Heart left ventricle (tissue), 16 donors: ENCODE results near the gene VWDE. TPM values are rescaled to one million over a fixed set of nuclear protein-coding genes. Genes with fewer than 3 reads are reported as not detected.
"Not testable (repeated sequence)": the region's sequence is repeated elsewhere in the genome, so short reads cannot be mapped to it uniquely, and the experiment has no call there.

Source experiments
- ATAC-seq, 4 donors: fragments of 200-7000 bp; cut with Tn5 transposase; one replicate each; pipeline ENCODE4 v1.9.1; 2020 to 2022; ENCODE audit warnings: moderate library complexity in 4 of 4, mild to moderate bottlenecking in 3 of 4, moderate number of reproducible peaks in 1 of 4
- DNase-seq, 5 donors: peaks; one replicate each; pipeline ENCODE4 v3.0.0-alpha.2; 2020
- H3K27ac ChIP-seq, 12 donors: fragments of 200-600 bp; sonication (generic) in 4 of 12; one replicate each; pipeline versions ENCODE4 v1.5.0 to v1.8.0; 2016 to 2022; ENCODE audit warnings: mild to moderate bottlenecking in 2 of 12
- H3K27me3 ChIP-seq, 9 donors: fragments of 200-600 bp; sonication (generic) in 2 of 9; one replicate each; pipeline versions ENCODE4 v1.5.1 to v1.8.0; 2016 to 2022; ENCODE audit warnings: mild to moderate bottlenecking in 3 of 9
- H3K36me3 ChIP-seq, 9 donors: fragments of 200-600 bp; sonication (generic) in 2 of 9; one replicate each; pipeline versions ENCODE4 v1.5.0 to v1.8.0; 2018 to 2022; ENCODE audit warnings: mild to moderate bottlenecking in 2 of 9
- H3K4me1 ChIP-seq, 12 donors: fragments of 200-600 bp; sonication (generic) in 4 of 12; one replicate each; pipeline versions ENCODE4 v1.5.0 to v1.8.0; 2016 to 2022; ENCODE audit warnings: mild to moderate bottlenecking in 3 of 12
- H3K4me3 ChIP-seq, 12 donors: fragments of 200-600 bp; sonication (generic) in 4 of 12; one replicate each; pipeline versions ENCODE4 v1.5.0 to v1.8.0; 2017 to 2022; ENCODE audit warnings: mild to moderate bottlenecking in 9 of 12, moderate library complexity in 4 of 12
- H3K9me3 ChIP-seq, 12 donors: fragments of 200-600 bp; sonication (generic) in 4 of 12; one replicate each; pipeline versions ENCODE4 v1.5.0 to v1.8.0; 2016 to 2022; ENCODE audit warnings: mild to moderate bottlenecking in 1 of 12
- POLR2A ChIP-seq, 2 donors: fragments of 450-650 bp; IDR thresholded peaks; one replicate each; pipeline ENCODE4 v1.6.1; 2017; ENCODE audit warnings: antibody characterized with exemption in 2 of 2, mild to moderate bottlenecking in 2 of 2, moderate library complexity in 2 of 2
- WGBS, 4 donors: extraction: QIAGEN DNeasy Blood & Tissue Kit in 2 of 4; methylation state at CpG; one replicate each; pipeline versions ENCODE4 v1.1.5 to v1.1.7; 2013 to 2018; 5-methylcytosine and 5-hydroxymethylcytosine counted together
- intact Hi-C, 10 donors: fragments of 100-400 bp; cut with DNase I; formaldehyde crosslinking; loops; one replicate each; pipeline versions ENCODE4 v1.11.1 to v1.14.2; 2022
- polyA plus RNA-seq, 2 donors: library from polyadenylated mRNA; stranded (reverse); fragments of 200-250 nt; gene quantifications; one replicate each; pipeline ENCODE4 v1.2.3, GENCODE V29; 2013
- total RNA-seq, 9 donors: library from RNA; depleted of rRNA in 2 of 9; stranded (reverse); fragments of >200 nt in 2 of 9; fragmentation: NEBNext Ultra II Directional in 3 of 9; extraction: Animal tissue kit (Norgen Biotek cat#: 25700) in 3 of 9; gene quantifications; one replicate each; pipeline versions ENCODE4 v1.1.0 to v1.2.4, GENCODE V29; 2016 to 2023
- TF ChIP-seq, protein P1 (sequence below), 12 donors: fragments of 200-600 bp; sonication (generic) in 4 of 12; IDR thresholded peaks; one replicate each; pipeline versions ENCODE4 v1.5.0 to v1.8.0; 2018 to 2022; ENCODE audit warnings: antibody characterized with exemption in 12 of 12, mild to moderate bottlenecking in 5 of 12
- donor health status: ischemic (EF 13 %, LVEDD 7.1; RV severe dilation, severe dysfunction).
- donor health status: healthy with polysubstance abuse.
- donor health status: DM: no; HTN: yes; CAD: no.
- donor health status: DM: no; HTN: no; CAD: no.
- donor health status: ischemic (EF 25% LVEDD 6.9; RV normal size, moderate dysfunction).
- donor health status: ischemic (EF 25% LVEDD 5.7; RV mildly dilated, moderate dysfunction).
- donor health status: healthy.
- donor health status: DM: yes; HTN: yes; CAD: no.
- donor health status: ischemic (EF 35%, LVEDD 5.7; RV mildly dilated, moderate dysfunction).
- donor health status: nonischemic (EF 11% LVEDD 7.7; RV severe dilation, severe dysfunction).
- donor health status: DM: yes; HTN: yes; CAD: no.
- donor health status: PGD.
- donor health status: ischemic (EF 29% LVEDD 5.4; RV normal size, mild dysfunction).
- donor health status: nonischemic (EF 23%, LVEDD 6.1; RV moderate dilation, normal function).

The VWDE gene
- total and polyA plus RNA-seq, 11 donors: 0.07 to 0.58 (median 0.27) TPM; not detected in 8

- no peak for TF ChIP-seq POLR2A (IDR thresholded peaks at IDR 0.05)
- TF ChIP-seq, protein P1, sequence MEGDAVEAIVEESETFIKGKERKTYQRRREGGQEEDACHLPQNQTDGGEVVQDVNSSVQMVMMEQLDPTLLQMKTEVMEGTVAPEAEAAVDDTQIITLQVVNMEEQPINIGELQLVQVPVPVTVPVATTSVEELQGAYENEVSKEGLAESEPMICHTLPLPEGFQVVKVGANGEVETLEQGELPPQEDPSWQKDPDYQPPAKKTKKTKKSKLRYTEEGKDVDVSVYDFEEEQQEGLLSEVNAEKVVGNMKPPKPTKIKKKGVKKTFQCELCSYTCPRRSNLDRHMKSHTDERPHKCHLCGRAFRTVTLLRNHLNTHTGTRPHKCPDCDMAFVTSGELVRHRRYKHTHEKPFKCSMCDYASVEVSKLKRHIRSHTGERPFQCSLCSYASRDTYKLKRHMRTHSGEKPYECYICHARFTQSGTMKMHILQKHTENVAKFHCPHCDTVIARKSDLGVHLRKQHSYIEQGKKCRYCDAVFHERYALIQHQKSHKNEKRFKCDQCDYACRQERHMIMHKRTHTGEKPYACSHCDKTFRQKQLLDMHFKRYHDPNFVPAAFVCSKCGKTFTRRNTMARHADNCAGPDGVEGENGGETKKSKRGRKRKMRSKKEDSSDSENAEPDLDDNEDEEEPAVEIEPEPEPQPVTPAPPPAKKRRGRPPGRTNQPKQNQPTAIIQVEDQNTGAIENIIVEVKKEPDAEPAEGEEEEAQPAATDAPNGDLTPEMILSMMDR (IDR thresholded peaks at IDR 0.05): no peak
- Histone ChIP-seq H3K9me3 (peaks cover 0 to 11% (median 0%) of the 10 kb centered on the region in 12 donors), H3K27ac (no peak overlapping the region), H3K4me1 (peaks cover 0 to 15% (median 5%) of the 10 kb centered on the region in 12 donors), H3K4me3 (no peak overlapping the region), H3K36me3 (no peaks in the 10 kb centered on the region), H3K27me3 (peaks cover 0 to 58% (median 11%) of the 10 kb centered on the region in 9 donors)
- ATAC-seq (no peak), DNase-seq (no peak)
- WGBS, 4 donors: 67 to 79% (median 69%) methylated on average over 9 of the region's 9 CpGs
- intact Hi-C loops: no loop called here
These were observed 1.9 kb downstream of the VWDE start for GRCh38 chr7:12401538-12402364.

DNA sequence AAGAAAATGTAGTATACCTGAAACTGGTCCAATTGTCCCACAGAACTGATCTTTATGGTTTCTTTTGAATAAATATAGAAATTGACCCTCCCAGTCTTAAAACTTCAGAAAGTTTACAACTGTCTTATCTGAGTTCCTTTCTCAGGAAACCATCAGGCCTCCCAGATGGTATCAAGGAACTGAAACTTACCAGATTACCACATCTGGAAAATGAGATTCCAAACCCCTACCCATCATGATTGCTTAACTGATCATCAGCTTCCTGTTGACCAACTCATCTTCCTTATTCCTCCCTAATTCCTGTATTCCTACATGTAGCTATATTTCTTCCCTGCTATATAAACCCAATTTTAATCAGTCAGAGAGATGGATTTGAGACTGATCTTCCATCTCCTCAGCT, 5.5 kb downstream of the VWDE start:
- H3K4me1 ChIP-seq: peaks cover 0 to 5% (median under 1%) of the 10 kb centered on the region in 12 donors
- H3K4me3 ChIP-seq: no peak overlapping the region
- H3K36me3 ChIP-seq: no peaks in the 10 kb centered on the region
- H3K9me3 ChIP-seq: peaks cover 0 to 11% (median 0%) of the 10 kb centered on the region in 12 donors
- DNase-seq: no peak
- no peak for ATAC-seq
- intact Hi-C loops: no loop called here
- peaks cover 0 to 44% (median 5%) of the 10 kb centered on the region in 9 donors for H3K27me3 ChIP-seq
- TF ChIP-seq POLR2A (IDR thresholded peaks at IDR 0.05): no peak
- TF ChIP-seq, protein P1 (IDR thresholded peaks at IDR 0.05): no peak
- no peak overlapping the region for H3K27ac ChIP-seq

DNA sequence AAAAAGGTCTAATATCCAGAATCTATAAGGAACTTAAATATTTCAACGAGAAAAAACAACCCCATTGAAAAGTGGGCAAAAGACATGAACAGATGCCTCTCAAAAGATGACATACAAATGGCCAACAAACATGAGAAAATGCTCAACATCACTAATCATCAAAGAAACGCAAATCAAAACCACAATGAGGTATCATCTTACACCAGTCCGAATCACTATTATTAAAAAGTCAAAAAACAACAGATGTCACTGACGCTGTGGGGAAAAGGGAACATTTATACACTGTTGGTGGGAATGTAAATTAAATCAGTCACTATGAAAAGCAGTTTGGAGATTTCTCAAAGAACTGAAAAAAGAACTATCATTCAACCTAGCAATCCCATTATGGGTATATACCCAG, 6.0 kb downstream of the VWDE start:
- 89 to 93% (median 91%) methylated on average over 4 of the region's 4 CpGs for WGBS, 4 donors
- Histone ChIP-seq H3K36me3 (no peaks in the 10 kb centered on the region), H3K9me3 (peaks cover 0 to 11% (median 0%) of the 10 kb centered on the region in 12 donors), H3K4me1 (no peaks in the 10 kb centered on the region), H3K27me3 (peaks cover 0 to 39% (median under 1%) of the 10 kb centered on the region in 9 donors), H3K27ac (no peak overlapping the region), H3K4me3 (no peak overlapping the region)
- TF ChIP-seq POLR2A (IDR thresholded peaks at IDR 0.05): no peak
- TF ChIP-seq, protein P1 (IDR thresholded peaks at IDR 0.05): no peak
- ATAC-seq (no peak), DNase-seq (no peak)
- intact Hi-C loops: no loop called here

GRCh38 chr7:12396670-12397069, 7.0 kb downstream of the VWDE start:
- intact Hi-C loops, H3K4me1 ChIP-seq, H3K4me3 ChIP-seq, H3K27ac ChIP-seq, DNase-seq, H3K36me3 ChIP-seq, ATAC-seq: not testable (repeated sequence)
- Histone ChIP-seq H3K27me3 (peaks cover 0 to 31% (median 0%) of the 10 kb centered on the region in 9 donors), H3K9me3 (peaks cover 0 to 11% (median 0%) of the 10 kb centered on the region in 12 donors)
- WGBS, 4 donors: 78 to 88% (median 82%) methylated on average over 1 of the region's 1 CpG
